HepG2 (cell line): Measurements from ENCODE around the gene MT1A. TPM values are rescaled to one million over a fixed set of nuclear protein-coding genes. Genes with fewer than 3 reads are reported as not detected.

Experiments used
- CCAR2 ChIP-seq: fragments of 200-400 bp; formaldehyde crosslinking; optimal IDR thresholded peaks from 2 replicates; pipeline ENCODE3; 2018; ENCODE audit warnings: low read depth, mild to moderate bottlenecking, low read length, moderate library complexity
- EHMT2 ChIP-seq: fragments of 200-600 bp; sonication (generic); IDR thresholded peaks from 2 replicates; pipeline ENCODE4 v1.7.0; 2017; ENCODE audit warnings: antibody characterized with exemption, low read depth, low read length, borderline replicate concordance
- FLYWCH1 ChIP-seq: sonication (generic); formaldehyde crosslinking; IDR thresholded peaks from 2 replicates; pipeline ENCODE4 v1.8.1; 2023; ENCODE audit warnings: mild to moderate bottlenecking, missing genetic modification reagents
- HOXA3 ChIP-seq: sonication (generic); formaldehyde crosslinking; IDR thresholded peaks from 2 replicates; pipeline ENCODE4 v1.5.0; 2020; ENCODE audit warnings: missing genetic modification reagents
- NRL ChIP-seq: sonication (generic); formaldehyde crosslinking; IDR thresholded peaks from 2 replicates; pipeline ENCODE4 v1.5.0; 2020; ENCODE audit warnings: missing genetic modification reagents, mild to moderate bottlenecking, moderate library complexity, borderline replicate concordance
- RBAK ChIP-seq: sonication (generic); formaldehyde crosslinking; IDR thresholded peaks from 2 replicates; pipeline ENCODE4 v1.5.1; 2020; ENCODE audit warnings: mild to moderate bottlenecking, missing genetic modification reagents
- RBM39 ChIP-seq: fragments of 200-400 bp; formaldehyde crosslinking; IDR thresholded peaks from one replicate; pipeline ENCODE4 v1.6.1; 2018; ENCODE audit warnings: antibody characterized with exemption, mild to moderate bottlenecking, low read depth, low read length; ENCODE audit not compliant: poor library complexity, severe bottlenecking
- RFX3 ChIP-seq: IDR thresholded peaks from 2 replicates; pipeline ENCODE4 v1.6.1; 2016; ENCODE audit warnings: missing biosample characterization, missing genetic modification reagents
- SALL1 ChIP-seq: sonication (generic); formaldehyde crosslinking; IDR thresholded peaks from 2 replicates; pipeline ENCODE4 v1.8.0; 2022; ENCODE audit warnings: mild to moderate bottlenecking, missing genetic modification reagents
- SATB2 ChIP-seq: sonication (generic); formaldehyde crosslinking; IDR thresholded peaks from 2 replicates; pipeline ENCODE4 v1.5.0; 2020; ENCODE audit warnings: missing genetic modification reagents
- SPEN ChIP-seq: sonication (generic); formaldehyde crosslinking; IDR thresholded peaks from 2 replicates; pipeline ENCODE4 v1.5.1; 2020; ENCODE audit warnings: low read depth, mild to moderate bottlenecking, missing genetic modification reagents
- SYNCRIP ChIP-seq: fragments of 200-400 bp; formaldehyde crosslinking; IDR thresholded peaks from 2 replicates; pipeline ENCODE4 v1.6.1; 2018; ENCODE audit warnings: mild to moderate bottlenecking, low read depth, low read length; ENCODE audit not compliant: insufficient read depth
- TCF12 ChIP-seq, 2 experiments: fragments of 450-650 bp in 1 of 2; sonication (generic) in 1 of 2; formaldehyde crosslinking in 1 of 2; IDR thresholded peaks; 2 replicates each; pipeline versions ENCODE4 v1.6.1 to v1.8.0; 2017 to 2022; ENCODE audit warnings: antibody characterized with exemption in 1 of 2, mild to moderate bottlenecking in 1 of 2, missing genetic modification reagents in 1 of 2, moderate library complexity in 1 of 2
- THRA ChIP-seq: sonication (generic); formaldehyde crosslinking; IDR thresholded peaks from 2 replicates; pipeline ENCODE4 v1.4.0; 2020; ENCODE audit warnings: missing genetic modification reagents, borderline replicate concordance
- ZBTB10 ChIP-seq: sonication (generic); formaldehyde crosslinking; IDR thresholded peaks from 2 replicates; pipeline ENCODE4 v1.4.0; 2020; ENCODE audit warnings: missing genetic modification reagents, borderline replicate concordance
- ZBTB20 ChIP-seq: sonication (generic); formaldehyde crosslinking; IDR thresholded peaks from 2 replicates; pipeline ENCODE4 v1.8.1; 2023; ENCODE audit warnings: missing genetic modification reagents, low read depth, mild to moderate bottlenecking, borderline replicate concordance
- ZFX ChIP-seq: sonication (generic); formaldehyde crosslinking; IDR thresholded peaks from 2 replicates; pipeline ENCODE4 v1.4.0; 2020; ENCODE audit warnings: mild to moderate bottlenecking, low read depth, missing genetic modification reagents, moderate library complexity
- ZNF44 ChIP-seq: sonication (generic); formaldehyde crosslinking; IDR thresholded peaks from 2 replicates; pipeline ENCODE4 v1.5.1; 2020; ENCODE audit warnings: mild to moderate bottlenecking, missing genetic modification reagents
- ZNF75D ChIP-seq: sonication (generic); formaldehyde crosslinking; IDR thresholded peaks from 2 replicates; pipeline ENCODE4 v1.8.1; 2023; ENCODE audit warnings: missing genetic modification reagents, mild to moderate bottlenecking, borderline replicate concordance
- ZNF788 ChIP-seq: sonication (generic); formaldehyde crosslinking; IDR thresholded peaks from 2 replicates; pipeline ENCODE4 v1.5.0; 2020; ENCODE audit warnings: mild to moderate bottlenecking, missing genetic modification reagents, borderline replicate concordance
- polyA plus RNA-seq, 8 experiments: library from polyadenylated mRNA; depleted of rRNA in 3 of 8; stranded (reverse) in 7 of 8; unstranded in 1 of 8; fragments of >200 nt; fragmentation: Illumina TruSeq in 4 of 8; extraction: Trizol in 4 of 8; gene quantifications; 2 replicates each; pipeline versions ENCODE4 v1.2.1 to v1.2.3, GENCODE V29; 2011 to 2016; ENCODE audit warnings: low read depth in 4 of 8, missing spikeins in 1 of 8, mixed read lengths in 1 of 8; ENCODE audit not compliant: insufficient read depth in 1 of 8
- total RNA-seq, 5 experiments: library from RNA; depleted of rRNA; stranded (reverse); fragments of >200 nt; fragmentation: Illumina TruSeq; extraction: Trizol; gene quantifications; 2 replicates each; pipeline ENCODE4 v1.2.3, GENCODE V29; 2016; ENCODE audit warnings: low read depth in 1 of 5
- TF ChIP-seq, protein P1 (sequence below): IDR thresholded peaks from 2 replicates; pipeline ENCODE4 v1.6.1; 2012; ENCODE audit warnings: low read depth, low read length, improper control_type of control experiment
- TF ChIP-seq, protein P2 (sequence below): IDR thresholded peaks from 2 replicates; pipeline ENCODE4 v1.6.1; 2016; ENCODE audit warnings: mild to moderate bottlenecking, missing biosample characterization, missing genetic modification reagents

MT1A gene
- total and polyA plus RNA-seq, 2 of the 13 experiments (the other 11 are each of a cell fraction or from before 2014, with no cell fraction given) = 8.3 to 10.4 TPM

GRCh38 chr16:56647641-56648431 lies 9.4 kb downstream of the MT1A start (continued):
- TF ChIP-seq SALL1 (CRISPR knock-in tag) = peak; percentile 43; the same call in 1 of the 2 replicates
- TF ChIP-seq, protein P1, sequence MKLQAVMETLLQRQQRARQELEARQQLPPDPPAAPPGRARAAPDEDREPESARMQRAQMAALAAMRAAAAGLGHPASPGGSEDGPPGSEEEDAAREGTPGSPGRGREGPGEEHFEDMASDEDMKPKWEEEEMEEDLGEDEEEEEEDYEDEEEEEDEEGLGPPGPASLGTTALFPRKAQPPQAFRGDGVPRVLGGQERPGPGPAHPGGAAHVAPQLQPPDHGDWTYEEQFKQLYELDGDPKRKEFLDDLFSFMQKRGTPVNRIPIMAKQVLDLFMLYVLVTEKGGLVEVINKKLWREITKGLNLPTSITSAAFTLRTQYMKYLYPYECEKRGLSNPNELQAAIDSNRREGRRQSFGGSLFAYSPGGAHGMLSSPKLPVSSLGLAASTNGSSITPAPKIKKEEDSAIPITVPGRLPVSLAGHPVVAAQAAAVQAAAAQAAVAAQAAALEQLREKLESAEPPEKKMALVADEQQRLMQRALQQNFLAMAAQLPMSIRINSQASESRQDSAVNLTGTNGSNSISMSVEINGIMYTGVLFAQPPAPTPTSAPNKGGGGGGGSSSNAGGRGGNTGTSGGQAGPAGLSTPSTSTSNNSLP = no peak
- no peak for TF ChIP-seq FLYWCH1 (CRISPR knock-in tag)
- peak; percentile 65; the same call in 1 of the 2 replicates for TF ChIP-seq ZBTB20 (CRISPR knock-in tag)
- no peak for TF ChIP-seq RBAK
- TF ChIP-seq SATB2 (CRISPR knock-in tag) = no peak
- no peak for TF ChIP-seq SYNCRIP
- TF ChIP-seq ZBTB10 (CRISPR knock-in tag) = no peak
- TF ChIP-seq ZNF44 (CRISPR knock-in tag) = peak; percentile 54; the same call in 1 of the 2 replicates
- TF ChIP-seq HOXA3 = peak; percentile 31; the same call in 1 of the 2 replicates
- TF ChIP-seq THRA (CRISPR knock-in tag) = no peak
- no peak for TF ChIP-seq TCF12 (IDR thresholded peaks at IDR 0.05)
- TF ChIP-seq TCF12 (CRISPR knock-in tag; IDR thresholded peaks at IDR 0.05) = no peak
- 0 out of 2 replicates have a peak, but pooled peaks have one; percentile 44 for TF ChIP-seq SPEN (CRISPR knock-in tag)
- TF ChIP-seq ZNF788 (CRISPR knock-in tag) = no peak; the same call in 1 of the 2 replicates
- TF ChIP-seq EHMT2 = no peak
- TF ChIP-seq RFX3 = no peak
- TF ChIP-seq NRL (CRISPR knock-in tag) = peak; percentile 46; the same call in 1 of the 2 replicates
- peak; percentile 58; the same call in 1 of the 2 replicates for TF ChIP-seq ZFX (CRISPR knock-in tag)
- no peak for TF ChIP-seq CCAR2
- TF ChIP-seq, protein P2, sequence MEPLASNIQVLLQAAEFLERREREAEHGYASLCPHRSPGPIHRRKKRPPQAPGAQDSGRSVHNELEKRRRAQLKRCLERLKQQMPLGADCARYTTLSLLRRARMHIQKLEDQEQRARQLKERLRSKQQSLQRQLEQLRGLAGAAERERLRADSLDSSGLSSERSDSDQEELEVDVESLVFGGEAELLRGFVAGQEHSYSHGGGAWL (CRISPR knock-in tag) = 0 out of 2 replicates have a peak, but pooled peaks have one; percentile 27
- TF ChIP-seq ZNF75D (CRISPR knock-in tag) = no peak
- TF ChIP-seq RBM39 = no peak
